K562 (cell line): ENCODE data around the gene CMSS1. TPM values are rescaled to one million over a fixed set of nuclear protein-coding genes. Genes with fewer than 3 reads are reported as not detected.

ENCODE experiments used
- DEAF1 ChIP-seq: fragments of 450-650 bp; formaldehyde crosslinking; IDR thresholded peaks from 2 replicates; pipeline ENCODE4 v1.4.0; 2020; ENCODE audit warnings: mild to moderate bottlenecking, moderate library complexity
- FOXA3 ChIP-seq, 2 experiments: fragments of 450-650 bp in 1 of 2; sonication (generic) in 1 of 2; formaldehyde crosslinking; IDR thresholded peaks in 1 of 2; conservative IDR thresholded peaks in 1 of 2; 2 replicates each; pipeline versions ENCODE4 v1.4.0 to v1.8.0; 2020 to 2022; ENCODE audit warnings: mild to moderate bottlenecking in 2 of 2, missing genetic modification reagents in 1 of 2
- NR2C1 ChIP-seq, 2 experiments: fragments of 450-650 bp; IDR thresholded peaks; 2 replicates each; pipeline ENCODE4 v1.6.1; 2017; ENCODE audit warnings: mild to moderate bottlenecking in 2 of 2, antibody characterized with exemption in 1 of 2, inconsistent platforms in 1 of 2, missing compliant biosample characterization in 1 of 2, missing genetic modification characterization in 1 of 2
- POLR3G ChIP-seq: IDR thresholded peaks from 2 replicates; pipeline ENCODE4 v1.6.1; 2011; ENCODE audit not compliant: insufficient read length, insufficient replicate concordance; ENCODE audit errors: extremely low read depth
- ZNF507 ChIP-seq: conservative IDR thresholded peaks from 2 replicates; pipeline ENCODE4 v1.6.1; 2017; ENCODE audit warnings: missing genetic modification characterization, missing compliant biosample characterization
- polyA plus RNA-seq, 8 experiments: library from polyadenylated mRNA; depleted of rRNA in 4 of 8; stranded (reverse) in 5 of 8; unstranded in 3 of 8; fragments of >200 nt; fragmentation: Nextera tagmentation in 2 of 8; fragmentation: Illumina TruSeq in 1 of 8; extraction: Ambion mirVana in 2 of 8; extraction: Trizol in 1 of 8; gene quantifications; 2 replicates each; pipeline versions ENCODE4 v1.2.1 to v1.2.3, GENCODE V29; 2011 to 2014; ENCODE audit warnings: inconsistent platforms in 1 of 8, missing spikeins in 1 of 8
- total RNA-seq, 7 experiments: library from RNA; depleted of rRNA in 6 of 7; stranded (reverse); fragments of >200 nt in 6 of 7; fragmentation: Illumina TruSeq in 2 of 7; extraction: Trizol in 2 of 7; gene quantifications; 2 replicates each; pipeline versions ENCODE4 v1.2.1 to v1.2.3, GENCODE V29; 2011 to 2021; ENCODE audit warnings: low replicate concordance in 1 of 7
- TF ChIP-seq, protein P1 (sequence below): sonication (generic); formaldehyde crosslinking; IDR thresholded peaks from 2 replicates; pipeline ENCODE4 v1.8.0; 2023; ENCODE audit warnings: missing genetic modification reagents, mild to moderate bottlenecking, borderline replicate concordance
- TF ChIP-seq, protein P2 (sequence below): sonication (generic); formaldehyde crosslinking; IDR thresholded peaks from 2 replicates; pipeline ENCODE4 v1.8.1; 2022; ENCODE audit warnings: missing genetic modification reagents
- TF ChIP-seq, protein P3 (sequence below), 2 experiments: fragments of 450-650 bp; formaldehyde crosslinking in 1 of 2; IDR thresholded peaks; 2 replicates each; pipeline versions ENCODE4 v1.4.0 to v1.6.1; 2014 to 2020; ENCODE audit warnings: mild to moderate bottlenecking in 2 of 2, borderline replicate concordance in 1 of 2, low read depth in 1 of 2

Gene CMSS1
- total and polyA plus RNA-seq, 9 of the 15 experiments (the other 6 are each of a cell fraction or from before 2014, with no cell fraction given) = 46.9 to 109 (median 72.3) TPM

GRCh38 chr3:99789011-99789721 is 28.5 kb upstream of the CMSS1 start (continued):
- TF ChIP-seq POLR3G = no peak
- TF ChIP-seq DEAF1 = peak; percentile 46; the same call in 1 of the 2 replicates
- no peak for TF ChIP-seq ZNF507 (tag)
- TF ChIP-seq, protein P1, sequence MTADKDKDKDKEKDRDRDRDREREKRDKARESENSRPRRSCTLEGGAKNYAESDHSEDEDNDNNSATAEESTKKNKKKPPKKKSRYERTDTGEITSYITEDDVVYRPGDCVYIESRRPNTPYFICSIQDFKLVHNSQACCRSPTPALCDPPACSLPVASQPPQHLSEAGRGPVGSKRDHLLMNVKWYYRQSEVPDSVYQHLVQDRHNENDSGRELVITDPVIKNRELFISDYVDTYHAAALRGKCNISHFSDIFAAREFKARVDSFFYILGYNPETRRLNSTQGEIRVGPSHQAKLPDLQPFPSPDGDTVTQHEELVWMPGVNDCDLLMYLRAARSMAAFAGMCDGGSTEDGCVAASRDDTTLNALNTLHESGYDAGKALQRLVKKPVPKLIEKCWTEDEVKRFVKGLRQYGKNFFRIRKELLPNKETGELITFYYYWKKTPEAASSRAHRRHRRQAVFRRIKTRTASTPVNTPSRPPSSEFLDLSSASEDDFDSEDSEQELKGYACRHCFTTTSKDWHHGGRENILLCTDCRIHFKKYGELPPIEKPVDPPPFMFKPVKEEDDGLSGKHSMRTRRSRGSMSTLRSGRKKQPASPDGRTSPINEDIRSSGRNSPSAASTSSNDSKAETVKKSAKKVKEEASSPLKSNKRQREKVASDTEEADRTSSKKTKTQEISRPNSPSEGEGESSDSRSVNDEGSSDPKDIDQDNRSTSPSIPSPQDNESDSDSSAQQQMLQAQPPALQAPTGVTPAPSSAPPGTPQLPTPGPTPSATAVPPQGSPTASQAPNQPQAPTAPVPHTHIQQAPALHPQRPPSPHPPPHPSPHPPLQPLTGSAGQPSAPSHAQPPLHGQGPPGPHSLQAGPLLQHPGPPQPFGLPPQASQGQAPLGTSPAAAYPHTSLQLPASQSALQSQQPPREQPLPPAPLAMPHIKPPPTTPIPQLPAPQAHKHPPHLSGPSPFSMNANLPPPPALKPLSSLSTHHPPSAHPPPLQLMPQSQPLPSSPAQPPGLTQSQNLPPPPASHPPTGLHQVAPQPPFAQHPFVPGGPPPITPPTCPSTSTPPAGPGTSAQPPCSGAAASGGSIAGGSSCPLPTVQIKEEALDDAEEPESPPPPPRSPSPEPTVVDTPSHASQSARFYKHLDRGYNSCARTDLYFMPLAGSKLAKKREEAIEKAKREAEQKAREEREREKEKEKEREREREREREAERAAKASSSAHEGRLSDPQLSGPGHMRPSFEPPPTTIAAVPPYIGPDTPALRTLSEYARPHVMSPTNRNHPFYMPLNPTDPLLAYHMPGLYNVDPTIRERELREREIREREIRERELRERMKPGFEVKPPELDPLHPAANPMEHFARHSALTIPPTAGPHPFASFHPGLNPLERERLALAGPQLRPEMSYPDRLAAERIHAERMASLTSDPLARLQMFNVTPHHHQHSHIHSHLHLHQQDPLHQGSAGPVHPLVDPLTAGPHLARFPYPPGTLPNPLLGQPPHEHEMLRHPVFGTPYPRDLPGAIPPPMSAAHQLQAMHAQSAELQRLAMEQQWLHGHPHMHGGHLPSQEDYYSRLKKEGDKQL (CRISPR knock-in tag) = no peak
- TF ChIP-seq, protein P2, sequence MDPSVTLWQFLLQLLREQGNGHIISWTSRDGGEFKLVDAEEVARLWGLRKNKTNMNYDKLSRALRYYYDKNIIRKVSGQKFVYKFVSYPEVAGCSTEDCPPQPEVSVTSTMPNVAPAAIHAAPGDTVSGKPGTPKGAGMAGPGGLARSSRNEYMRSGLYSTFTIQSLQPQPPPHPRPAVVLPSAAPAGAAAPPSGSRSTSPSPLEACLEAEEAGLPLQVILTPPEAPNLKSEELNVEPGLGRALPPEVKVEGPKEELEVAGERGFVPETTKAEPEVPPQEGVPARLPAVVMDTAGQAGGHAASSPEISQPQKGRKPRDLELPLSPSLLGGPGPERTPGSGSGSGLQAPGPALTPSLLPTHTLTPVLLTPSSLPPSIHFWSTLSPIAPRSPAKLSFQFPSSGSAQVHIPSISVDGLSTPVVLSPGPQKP = no peak
- no peak for TF ChIP-seq FOXA3 (CRISPR knock-in tag; conservative IDR thresholded peaks at IDR 0.05 in 1 of 2, IDR thresholded peaks at IDR 0.05 in 1 of 2)
- TF ChIP-seq, protein P3, sequence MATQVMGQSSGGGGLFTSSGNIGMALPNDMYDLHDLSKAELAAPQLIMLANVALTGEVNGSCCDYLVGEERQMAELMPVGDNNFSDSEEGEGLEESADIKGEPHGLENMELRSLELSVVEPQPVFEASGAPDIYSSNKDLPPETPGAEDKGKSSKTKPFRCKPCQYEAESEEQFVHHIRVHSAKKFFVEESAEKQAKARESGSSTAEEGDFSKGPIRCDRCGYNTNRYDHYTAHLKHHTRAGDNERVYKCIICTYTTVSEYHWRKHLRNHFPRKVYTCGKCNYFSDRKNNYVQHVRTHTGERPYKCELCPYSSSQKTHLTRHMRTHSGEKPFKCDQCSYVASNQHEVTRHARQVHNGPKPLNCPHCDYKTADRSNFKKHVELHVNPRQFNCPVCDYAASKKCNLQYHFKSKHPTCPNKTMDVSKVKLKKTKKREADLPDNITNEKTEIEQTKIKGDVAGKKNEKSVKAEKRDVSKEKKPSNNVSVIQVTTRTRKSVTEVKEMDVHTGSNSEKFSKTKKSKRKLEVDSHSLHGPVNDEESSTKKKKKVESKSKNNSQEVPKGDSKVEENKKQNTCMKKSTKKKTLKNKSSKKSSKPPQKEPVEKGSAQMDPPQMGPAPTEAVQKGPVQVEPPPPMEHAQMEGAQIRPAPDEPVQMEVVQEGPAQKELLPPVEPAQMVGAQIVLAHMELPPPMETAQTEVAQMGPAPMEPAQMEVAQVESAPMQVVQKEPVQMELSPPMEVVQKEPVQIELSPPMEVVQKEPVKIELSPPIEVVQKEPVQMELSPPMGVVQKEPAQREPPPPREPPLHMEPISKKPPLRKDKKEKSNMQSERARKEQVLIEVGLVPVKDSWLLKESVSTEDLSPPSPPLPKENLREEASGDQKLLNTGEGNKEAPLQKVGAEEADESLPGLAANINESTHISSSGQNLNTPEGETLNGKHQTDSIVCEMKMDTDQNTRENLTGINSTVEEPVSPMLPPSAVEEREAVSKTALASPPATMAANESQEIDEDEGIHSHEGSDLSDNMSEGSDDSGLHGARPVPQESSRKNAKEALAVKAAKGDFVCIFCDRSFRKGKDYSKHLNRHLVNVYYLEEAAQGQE (IDR thresholded peaks at IDR 0.05; ENCODE audit: borderline replicate concordance) = peak; percentile 53; the same call in 1 of the 2 replicates
- TF ChIP-seq, protein P3 (CRISPR knock-in tag; IDR thresholded peaks at IDR 0.05; ENCODE audit: low read depth) = no peak
- no peak for TF ChIP-seq NR2C1 (IDR thresholded peaks at IDR 0.05)
- TF ChIP-seq NR2C1 (tag; IDR thresholded peaks at IDR 0.05) = no peak
